Activated CD4-positive, alpha-beta T cell treated with anti-CD3 and anti-CD28 coated beads, Interleukin-2, amount 50 U/mL, for 1 hour (primary cell): ENCODE results near the gene GAGE10.
"Not testable (repeated sequence)": the region's sequence is repeated elsewhere in the genome, so short reads cannot be mapped to it uniquely, and the experiment has no call there.

Source experiments
- DNase-seq: peaks from one replicate; pipeline ENCODE4 v3.0.0-alpha.2; 2020

GAGE10 gene

DNA sequence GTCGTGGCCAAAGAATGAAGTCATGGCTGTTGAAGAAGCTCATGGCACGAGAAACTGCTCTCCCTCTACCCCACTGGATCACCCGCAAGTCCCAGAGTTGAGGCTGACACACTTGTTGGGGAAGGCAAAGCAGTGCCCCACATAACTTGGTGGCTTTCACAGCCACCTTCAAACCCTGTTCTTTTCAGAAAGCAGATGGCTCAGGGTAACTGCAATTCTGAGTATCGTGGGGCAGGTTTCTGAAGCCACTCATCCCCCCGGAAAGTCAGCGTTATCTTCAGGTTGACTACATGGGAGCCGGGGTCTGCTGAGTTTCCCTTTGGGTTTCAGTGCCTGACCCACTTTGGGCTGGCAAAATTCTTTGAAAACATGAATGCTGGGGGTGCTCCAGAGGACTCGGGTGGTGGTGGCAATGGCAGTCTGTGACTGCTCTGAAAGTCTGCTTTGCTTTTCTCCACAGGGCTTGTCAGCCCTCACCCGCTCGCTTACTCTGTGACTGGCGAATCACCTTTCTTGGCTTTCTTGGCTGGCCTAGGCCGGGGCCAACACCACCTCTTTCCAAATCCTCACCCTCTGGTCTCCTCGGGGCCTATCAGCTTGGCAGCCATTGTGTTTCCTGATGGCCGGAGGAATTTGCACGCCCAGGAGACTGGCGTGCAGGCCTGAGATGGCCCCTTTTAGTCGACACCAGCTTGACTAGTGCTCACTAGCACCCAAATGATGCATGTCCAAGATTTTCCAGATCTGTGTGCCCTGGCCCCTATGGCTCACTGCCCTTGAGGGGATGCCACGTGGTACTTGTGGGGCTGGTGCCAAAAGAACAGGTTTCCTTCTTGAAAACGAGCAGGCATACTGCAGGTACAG lies 26.5 kb upstream of the GAGE10 start:
- DNase-seq, result no peak

DNA sequence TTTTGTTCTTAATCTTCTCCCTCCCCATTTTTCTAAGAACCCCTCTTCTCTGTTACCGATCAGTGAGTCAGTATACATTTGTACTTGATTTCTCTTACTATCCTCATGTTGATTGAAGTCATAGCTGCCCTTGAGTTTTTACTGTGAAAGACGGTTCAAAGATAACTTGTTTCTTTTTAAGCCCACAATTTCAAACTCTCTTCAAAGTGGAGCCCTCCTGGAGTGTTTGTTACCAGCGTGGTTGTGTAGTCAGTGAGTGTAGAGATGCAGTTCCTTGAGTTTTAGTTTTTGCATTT lies 26.0 kb upstream of the GAGE10 start:
- no peak for DNase-seq

DNA sequence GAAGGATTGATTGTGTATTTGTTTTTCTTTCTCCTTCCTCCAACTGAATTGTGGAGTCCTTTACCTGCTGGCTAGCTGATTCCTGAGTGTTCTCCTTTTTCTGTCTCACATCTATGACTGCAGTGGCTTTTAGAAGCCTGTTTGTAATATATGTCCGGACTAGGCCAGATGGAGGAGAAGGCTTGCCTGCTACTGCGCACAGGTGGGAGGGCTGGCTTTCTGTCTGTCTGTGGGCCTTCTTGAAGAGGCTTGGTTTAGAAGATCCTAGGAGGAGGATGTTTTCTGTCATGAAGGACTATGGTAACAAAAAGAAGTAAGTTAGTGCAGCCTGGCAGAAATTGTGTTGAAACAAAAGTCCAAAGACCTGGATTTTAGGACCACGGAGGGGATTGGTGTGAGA lies 25.4 kb upstream of the GAGE10 start:
- DNase-seq, result no peak

DNA sequence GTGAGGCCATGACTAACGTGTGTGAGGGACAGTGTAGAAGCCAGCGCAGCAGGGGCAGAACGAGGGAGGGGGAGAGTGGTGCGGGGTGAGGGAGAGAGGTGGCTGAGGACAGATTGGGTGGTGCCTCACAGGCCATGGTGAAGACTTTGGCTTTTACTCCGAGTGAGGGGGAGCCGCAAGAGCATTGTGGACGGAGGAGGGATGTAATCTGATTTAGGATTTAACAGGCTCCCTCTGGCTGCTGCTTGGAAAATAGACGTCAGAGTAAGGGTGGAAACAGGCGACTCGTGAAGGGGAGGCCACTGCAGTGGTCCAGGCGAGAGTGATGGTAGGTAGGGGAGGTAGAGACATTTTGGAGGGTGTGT lies 20.8 kb upstream of the GAGE10 start:
- no peak for DNase-seq

DNA sequence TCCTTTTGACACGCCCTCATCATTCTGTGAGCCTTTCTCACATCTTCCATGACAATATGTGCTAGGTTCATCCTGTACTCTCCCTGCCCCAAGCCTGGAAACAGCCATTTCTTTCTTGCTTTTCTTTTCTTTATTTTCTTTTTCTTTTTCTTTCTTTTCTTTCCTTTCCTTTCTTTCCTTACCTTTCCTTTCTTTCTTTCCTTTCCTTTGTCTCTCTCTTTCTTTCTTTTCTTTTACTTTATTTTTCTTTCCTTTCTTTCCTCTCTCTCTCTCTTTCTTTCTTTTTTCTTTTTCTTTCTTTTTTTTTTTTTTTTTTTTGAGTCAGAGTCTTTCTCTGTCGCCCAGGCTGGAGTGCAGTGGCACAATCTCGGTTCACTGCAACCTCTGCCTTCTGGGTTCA lies 19.2 kb upstream of the GAGE10 start:
- DNase-seq, result no peak

DNA sequence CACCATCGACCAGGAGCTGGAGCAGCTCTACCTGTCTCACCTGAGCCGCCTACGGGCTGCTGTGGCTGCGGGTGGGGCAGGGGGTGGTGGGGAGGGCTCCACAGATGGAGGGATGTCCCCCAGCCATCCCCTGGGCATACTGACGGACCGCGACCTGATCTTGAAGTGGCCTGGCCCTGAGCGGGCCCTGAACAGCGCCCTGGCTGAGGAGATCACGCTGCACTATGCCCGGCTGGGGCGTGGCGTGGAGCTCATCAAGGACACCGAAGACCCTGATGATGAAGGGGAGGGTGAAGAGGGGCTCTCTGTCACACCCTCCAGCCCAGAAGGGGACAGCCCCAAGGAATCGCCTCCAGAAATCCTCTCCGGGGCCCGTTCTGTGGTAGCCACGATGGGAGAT lies 17.3 kb upstream of the GAGE10 start:
- no peak for DNase-seq

DNA sequence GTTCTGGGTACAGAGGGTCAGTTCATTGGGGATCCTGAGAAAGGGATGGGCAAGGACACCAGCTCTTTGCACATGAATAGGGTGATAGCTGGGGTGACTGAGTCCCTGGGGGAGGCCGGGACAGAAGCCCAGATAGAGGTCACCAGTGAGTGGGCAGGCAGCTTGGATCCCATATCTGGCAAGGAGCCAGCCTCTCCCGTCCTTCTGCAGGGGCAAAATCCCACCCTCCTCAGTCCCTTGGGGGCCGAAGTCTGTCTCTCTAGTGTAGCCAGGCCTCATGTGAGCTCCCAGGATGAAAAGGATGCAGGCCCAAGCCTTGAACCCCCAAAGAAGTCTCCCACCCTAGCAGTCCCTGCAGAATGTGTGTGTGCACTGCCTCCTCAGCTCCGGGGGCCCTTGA lies 16.9 kb upstream of the GAGE10 start:
- DNase-seq, result no peak

DNA sequence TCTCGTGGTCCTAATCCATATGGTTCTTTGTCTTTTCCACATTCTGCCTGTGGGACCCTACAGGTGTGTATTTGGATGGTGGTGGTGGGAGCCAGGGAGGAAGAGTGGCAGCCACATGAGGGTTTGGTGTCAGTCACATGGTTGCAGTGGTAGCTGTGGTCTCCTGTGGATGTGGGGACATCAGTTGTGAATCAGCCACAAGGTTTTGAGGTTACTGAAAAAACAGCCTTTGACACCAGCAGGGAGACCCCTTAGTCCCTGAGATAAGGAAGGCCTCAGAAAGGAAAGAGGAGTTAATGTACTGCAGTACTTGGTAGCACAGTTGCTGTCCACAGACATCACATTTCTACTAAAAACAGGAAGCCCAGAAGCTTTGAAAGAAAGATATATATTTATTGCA lies 15.8 kb upstream of the GAGE10 start:
- DNase-seq, result no peak

DNA sequence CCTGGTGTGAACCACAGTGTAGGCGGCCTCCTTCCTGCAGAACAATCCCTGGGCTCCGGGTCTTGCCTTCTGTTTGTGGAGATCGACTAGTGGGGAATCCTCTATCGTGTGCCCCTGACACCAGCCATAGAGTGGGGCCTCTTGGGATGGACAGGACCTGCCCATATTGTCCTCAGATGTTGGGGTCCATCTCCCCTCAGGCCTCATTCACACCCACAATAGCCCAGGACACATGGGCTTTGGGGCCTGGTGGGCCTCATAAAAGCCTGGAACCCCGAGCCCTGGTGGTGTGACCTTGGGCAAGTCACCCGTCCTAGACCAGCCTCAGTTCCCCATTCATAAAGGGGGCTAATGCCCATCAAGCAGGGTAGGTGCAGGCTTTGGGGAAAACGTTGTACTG lies 13.2 kb upstream of the GAGE10 start:
- no peak for DNase-seq

DNA sequence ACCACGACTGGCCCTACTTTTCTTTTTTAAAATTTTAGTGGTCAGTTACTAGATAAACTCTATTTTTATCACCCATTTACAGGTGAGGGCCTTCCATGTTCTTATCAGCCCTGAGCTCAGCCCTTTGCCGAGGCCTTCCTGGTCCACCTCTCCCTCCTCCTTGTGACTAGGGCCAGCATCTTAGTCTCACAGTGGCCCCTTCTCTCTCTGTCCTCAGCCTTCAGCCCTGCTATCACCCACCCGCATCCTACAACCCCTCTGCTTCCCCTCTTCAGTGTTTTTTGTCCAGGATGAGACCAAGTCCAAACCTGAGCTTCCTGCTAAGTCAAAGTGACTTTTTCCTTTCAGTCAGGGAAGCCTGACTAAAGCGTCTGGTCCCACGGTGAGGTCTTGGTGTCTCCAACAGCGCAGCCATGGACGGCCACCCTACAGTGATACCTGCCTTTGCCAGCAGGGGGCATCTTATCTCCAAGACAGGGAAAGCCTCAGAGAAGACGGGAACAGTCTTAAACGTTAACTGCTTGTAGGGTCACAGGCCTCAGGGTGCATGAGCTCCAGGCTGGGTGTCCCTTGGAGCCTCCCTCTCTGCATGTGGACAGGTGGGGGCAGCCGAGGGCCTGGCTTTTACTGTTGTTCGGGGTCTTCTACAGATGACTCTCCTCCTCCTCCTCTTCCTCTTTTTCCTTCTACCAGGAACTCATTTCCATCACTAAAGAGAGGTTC lies 11.7 kb upstream of the GAGE10 start:
- DNase-seq, result peak; percentile 67

DNA sequence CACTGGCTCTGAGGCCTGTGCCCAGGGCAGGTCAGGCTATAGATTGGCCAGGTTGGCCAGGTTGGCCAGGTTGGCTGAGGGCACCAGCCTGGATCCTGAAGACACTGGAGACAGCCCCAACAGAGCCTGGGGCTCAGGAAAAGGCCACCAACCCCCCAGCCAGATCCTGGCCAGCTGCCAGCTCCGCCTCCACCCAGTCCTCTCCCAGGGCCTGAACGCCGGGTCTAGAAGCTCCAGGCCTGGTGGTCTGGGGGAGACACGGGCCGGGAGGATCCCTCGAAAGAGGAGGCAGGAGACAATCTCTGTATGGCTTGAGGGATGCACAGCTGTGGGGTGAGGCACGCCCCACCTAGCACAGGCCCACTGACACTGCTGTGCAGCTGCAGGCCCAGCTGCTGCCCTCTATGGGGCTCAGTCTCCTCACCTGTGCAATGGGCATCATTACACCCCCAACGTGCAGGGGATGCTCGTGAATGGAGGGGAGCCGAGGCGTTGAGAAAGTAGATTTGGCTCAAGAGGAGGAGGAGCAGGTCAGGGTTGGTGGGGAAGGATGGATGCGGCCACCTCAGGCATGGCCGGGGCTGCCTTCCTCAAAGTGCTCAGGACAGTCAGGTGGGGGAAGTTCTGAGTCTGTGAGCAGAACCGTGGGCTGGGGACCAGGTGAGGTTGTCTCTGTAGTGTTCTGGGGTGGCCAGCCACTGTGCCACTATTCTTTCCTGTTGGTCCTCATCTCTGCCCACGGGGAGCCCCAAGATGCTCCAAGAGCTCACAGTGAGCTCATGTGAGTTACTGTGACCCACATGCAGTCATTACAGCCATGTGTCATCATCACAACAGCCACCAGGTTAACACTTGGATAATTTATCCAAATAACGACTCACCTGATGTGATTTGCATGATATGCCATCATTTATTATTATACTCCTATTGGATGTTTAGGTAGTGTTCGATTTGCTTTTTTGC lies 10.8 kb upstream of the GAGE10 start:
- DNase-seq, result no peak

DNA sequence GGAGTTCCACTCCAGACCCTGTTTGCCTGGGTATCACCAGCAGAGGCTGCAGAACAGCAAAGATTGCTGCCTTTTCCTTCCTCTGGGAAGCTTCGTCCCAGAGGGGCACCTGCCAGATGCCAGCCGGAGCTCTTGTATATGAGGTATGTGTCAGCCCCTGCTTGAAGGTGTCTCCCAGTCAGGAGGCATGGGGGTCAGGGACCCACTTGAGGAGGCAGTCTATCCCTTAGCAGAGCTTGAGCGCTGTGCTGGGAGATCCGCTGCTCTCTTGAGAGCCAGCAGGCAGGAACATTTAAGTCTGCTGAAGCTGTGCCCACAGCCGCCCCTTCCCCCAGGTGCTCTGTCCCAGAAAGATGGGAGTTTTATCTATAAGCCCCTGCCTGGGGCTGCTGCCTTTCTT lies 4.2 kb upstream of the GAGE10 start:
- DNase-seq, result not testable (repeated sequence)

DNA sequence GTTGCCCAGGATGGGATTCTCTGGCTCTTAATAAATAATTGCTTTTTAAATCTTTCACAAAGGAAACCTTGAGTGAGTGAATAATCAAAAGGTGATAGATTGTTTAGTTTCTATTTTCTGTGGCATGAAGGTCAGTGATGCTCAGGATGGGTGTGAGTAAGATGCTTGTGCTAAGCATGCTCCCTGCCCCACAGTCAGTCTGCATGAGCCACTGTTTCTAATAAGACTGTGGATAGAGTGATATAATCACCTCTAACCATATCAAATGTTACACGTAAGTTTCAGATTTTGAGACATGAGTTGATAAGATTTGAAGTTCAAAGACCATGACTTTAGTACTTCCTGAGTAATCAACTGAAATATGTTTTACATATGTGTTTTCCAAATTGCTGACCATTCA lies 2.7 kb upstream of the GAGE10 start:
- no peak for DNase-seq

DNA sequence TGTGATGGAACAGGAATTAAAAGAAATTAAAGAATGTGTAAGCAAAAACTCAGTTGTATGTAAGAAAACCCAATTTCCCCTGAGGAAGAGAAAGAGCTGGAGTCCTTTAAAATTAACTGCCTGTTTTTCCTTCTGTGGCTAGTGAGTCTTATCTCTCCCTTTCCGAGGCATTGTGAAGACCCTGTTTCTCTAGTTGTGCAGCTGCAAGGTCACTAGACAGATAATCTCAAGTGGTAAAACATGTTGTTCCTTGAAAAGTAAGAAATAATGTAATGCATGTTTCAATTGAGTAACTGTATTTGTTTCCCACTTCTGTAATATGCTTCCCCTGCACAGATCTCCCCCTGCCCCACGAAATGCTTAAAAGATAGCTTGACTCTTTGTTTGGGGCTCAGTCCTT lies 4.3 kb downstream of the GAGE10 start:
- DNase-seq, result not testable (repeated sequence)

DNA sequence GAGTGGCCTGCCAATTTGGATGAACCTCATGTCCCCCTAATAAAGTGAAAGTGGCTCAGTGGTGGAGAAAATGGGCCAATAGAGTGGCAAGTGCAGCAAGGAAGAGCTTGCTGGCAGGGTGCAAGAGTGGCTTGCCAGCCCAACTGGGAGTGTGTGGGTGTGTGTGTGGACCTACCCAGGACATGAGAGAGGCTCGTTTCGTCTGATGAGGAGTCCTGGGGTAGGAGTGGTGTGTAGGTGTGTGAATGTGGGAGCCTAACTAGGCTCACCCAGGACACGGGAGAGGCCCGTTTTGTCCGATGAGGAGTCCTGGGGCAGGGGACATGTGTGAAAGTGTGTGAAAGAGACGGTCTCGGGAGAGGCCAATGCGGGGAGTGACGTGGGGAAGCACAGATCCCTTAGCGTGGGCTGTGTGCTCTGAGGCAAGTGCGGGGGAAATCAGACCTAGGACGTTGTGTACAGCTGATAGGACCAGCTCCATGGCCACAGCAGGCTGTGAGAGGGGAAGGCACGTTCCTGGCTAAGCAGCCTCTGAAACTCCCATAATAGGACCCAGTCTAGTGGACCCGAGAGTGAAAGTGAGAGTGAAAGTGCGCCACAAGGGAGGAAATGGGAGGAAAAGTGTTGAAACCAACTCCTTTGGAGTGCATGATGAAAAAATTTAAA lies 5.3 kb downstream of the GAGE10 start:
- DNase-seq, result peak; percentile 7

DNA sequence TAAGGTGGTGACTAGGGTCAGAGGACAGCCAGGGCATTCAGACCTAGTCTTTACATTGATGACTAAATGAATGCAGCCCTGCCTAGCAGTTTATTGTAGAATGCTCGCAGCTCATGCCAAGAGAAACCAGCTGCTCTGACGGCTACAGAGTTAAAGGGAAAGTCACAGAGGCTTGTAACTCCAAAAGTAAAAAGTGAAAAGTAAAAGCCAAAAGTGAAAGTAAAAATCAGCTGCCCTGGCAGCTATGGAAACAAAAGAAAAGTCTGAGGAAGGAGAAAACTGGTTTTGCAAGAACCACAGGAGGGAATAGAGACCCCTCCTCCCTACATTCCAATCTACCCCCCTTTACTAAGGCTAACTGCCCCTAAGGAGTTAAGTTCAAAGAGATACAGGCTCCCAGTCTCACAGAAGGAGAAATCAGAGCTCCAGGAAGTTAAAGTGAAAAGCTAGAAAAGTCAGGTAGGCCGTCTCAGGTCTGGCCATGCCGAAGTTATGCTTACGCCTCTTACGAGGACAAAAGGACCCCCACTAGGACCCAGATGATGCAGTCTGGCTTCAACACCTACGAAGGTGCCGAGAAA lies 6.0 kb downstream of the GAGE10 start:
- no peak for DNase-seq

DNA sequence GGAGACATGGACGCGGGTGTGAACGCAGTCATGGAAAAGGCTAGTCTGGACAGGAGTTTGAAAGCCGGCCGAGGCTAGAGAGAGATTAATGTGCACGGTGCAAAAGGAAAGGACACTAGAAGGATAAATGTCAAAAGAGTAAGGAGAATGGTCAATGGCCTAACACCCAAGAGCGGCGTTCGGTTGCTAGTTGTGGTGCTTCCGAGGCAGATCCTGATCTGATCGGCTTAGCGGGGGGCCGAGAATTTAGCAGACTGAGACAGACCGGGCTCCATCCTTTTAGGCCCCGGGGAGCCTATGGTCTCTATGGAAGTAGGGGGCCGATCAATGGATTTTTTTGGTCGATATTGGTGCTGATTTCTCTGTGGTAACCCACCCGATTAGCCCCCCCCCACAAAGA lies 6.9 kb downstream of the GAGE10 start:
- DNase-seq, result no peak

DNA sequence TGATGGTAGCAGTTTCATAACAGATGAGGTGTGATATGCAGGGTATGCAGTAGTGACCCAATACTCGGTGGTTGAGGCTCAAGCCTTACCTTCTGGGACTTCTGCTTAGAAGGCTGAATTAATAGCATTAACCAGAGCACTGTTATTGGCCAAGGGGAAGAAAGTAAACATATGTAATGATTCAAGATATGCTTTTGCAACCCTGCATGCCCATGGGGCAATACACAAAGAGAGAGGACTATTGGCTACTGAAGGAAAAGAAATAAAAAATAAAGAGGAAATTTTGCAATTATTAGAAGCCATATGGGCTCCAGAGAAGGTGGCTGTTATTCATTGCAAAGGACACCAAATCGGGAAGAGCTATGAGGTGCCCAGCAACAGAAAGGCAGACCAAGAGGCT lies 8.7 kb downstream of the GAGE10 start:
- no peak for DNase-seq

DNA sequence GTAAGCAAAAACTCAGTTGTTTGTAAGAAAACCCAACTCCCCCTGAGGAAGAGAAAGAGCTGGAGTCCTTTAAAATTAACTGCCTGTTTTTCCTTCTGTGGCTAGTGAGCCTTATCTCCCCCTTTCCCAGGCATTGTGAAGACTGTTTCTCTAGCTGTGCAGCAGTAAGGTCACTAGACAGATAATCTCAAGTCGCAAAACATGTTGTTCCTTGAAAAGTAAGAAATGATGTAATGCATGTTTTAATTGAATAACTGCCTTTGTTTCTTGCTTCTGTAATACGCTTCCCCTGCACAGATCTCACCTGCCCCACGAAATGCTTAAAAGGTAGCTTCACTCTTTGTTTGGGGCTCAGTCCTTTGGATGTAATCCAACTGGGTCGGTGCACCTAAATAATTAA lies 12.6 kb downstream of the GAGE10 start:
- no peak for DNase-seq

DNA sequence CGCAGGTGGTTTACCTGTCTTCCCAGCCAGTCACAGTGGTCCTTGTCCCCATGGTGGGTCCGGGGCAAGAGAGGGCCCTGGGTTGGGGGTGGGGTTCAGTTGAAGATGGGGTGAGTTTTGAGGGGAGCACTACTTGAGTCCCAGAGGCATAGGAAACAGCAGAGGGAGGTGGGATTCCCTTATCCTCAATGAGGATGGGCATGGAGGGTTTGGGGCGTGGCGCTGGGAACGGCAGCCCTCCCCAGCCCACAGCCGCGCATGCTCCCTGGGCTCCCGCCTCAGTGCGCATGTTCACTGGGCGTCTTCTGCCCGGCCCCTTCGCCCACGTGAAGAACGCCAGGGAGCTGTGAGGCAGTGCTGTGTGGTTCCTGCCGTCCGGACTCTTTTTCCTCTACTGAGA lies 18.3 kb downstream of the GAGE10 start, which contains the start of gene GAGE12J:
TSS of gene GAGE12J (plus strand) at position 301 of the 400 bp plus-strand sequence. CDS start 1,157 bp downstream, outside the sequence.
- DNase-seq, result not testable (repeated sequence)

DNA sequence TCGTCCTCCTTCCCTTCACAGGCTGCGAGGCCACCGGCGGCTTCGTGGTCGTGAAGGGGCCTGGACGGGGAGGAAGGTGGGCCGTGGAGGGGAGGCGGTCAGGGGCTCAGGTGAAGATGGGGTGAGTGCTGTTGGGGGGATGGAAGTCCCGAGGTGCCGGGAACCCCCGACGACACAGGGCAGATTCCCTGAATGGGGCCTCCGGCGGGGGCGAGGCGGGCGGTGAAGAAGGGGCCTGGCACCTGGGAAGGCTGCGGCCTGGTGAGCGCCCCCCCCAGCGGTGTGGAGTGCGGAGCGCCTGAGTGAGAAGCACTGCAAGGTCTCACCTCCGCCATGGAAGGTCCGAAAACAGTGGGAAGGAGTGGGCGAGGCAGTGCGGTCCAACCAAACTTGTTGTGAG lies 18.8 kb downstream of the GAGE10 start:
- not testable (repeated sequence) for DNase-seq

DNA sequence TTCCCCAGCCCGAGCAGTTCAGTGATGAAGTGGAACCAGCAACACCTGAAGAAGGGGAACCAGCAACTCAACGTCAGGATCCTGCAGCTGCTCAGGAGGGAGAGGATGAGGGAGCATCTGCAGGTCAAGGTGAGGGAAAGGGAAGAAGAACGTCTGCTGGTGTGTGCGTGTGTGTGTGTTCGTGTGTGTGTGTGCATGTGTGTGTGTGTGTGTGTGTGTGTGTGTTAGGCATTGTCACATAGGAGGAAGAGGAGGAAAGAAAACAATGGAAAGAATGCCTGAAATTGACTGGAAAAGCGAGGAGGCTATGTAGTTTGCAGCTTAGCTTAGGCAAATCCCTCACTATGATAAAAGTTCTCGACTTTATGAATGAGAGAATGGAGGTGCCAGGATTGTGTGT lies 20.3 kb downstream of the GAGE10 start:
- not testable (repeated sequence) for DNase-seq
